HG02759 (cell line): ENCODE data around the gene PCMT1.
"Not testable (repeated sequence)": the region's sequence is repeated elsewhere in the genome, so short reads cannot be mapped to it uniquely, and the experiment has no call there.

ENCODE experiments used
- ATAC-seq: cut with Tn5 transposase; IDR thresholded peaks from one replicate; pipeline ENCODE4 v1.9.1; 2021; ENCODE audit warnings: mild to moderate bottlenecking, moderate library complexity; ENCODE audit not compliant: unreplicated experiment

PCMT1 gene

DNA sequence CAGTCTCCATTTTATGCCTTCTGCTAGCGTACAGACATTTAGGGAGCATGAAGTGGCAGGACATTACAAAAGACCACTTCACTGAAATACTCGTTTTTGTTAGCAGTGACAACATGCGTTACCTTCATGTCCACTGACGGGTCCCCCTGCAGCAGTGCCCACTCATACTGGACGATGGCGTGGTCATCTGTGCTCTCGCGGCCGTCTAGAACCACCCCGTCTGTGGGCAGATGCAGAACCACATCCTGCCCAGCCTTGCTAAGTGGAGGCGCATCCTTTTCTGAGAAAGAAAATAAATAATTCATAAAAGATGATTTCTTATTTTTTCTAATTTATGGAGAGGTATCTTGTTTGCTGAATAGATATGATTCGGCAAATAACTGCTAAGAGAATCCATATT, 103.3 kb downstream of the PCMT1 start:
- no peak for ATAC-seq

DNA sequence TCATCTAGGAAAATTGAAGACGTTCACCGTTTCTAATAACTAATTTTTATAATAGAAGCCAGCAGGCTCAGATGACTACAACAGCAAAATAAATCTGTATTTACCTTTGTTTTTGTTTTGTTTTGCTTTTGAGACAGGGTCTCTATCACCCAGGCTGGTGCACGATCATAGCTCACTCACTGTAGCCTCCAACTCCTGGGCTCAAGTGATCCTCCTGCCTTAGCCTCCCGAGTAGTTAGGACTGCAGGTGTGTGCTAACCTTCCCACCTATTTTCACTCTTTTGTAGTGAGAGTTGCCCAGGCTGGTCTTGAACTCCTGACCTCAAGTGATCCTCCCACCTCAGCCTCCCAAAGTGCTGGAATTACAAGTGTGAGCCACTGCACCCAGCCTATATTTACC, 104.5 kb downstream of the PCMT1 start:
- ATAC-seq: not testable (repeated sequence)

DNA sequence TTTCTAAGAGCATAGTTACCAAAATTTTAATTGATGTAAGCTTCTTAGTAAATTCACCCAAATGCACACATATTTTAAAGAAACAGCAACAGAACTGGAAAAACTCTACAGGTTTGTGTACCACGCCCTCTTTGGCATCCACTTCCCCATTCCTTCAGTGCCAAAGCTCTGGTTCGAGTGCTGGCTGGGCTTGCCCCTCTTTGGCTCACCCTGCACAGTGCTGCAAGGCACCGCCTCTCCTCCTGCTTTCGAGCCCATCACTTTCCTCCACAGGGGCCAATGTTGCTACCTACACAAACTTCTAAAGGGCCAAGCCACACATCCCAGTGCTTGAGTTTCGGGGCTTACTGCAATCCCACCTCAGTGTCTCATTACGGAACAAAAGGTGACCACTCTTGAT, 105.0 kb downstream of the PCMT1 start:
- no peak for ATAC-seq

DNA sequence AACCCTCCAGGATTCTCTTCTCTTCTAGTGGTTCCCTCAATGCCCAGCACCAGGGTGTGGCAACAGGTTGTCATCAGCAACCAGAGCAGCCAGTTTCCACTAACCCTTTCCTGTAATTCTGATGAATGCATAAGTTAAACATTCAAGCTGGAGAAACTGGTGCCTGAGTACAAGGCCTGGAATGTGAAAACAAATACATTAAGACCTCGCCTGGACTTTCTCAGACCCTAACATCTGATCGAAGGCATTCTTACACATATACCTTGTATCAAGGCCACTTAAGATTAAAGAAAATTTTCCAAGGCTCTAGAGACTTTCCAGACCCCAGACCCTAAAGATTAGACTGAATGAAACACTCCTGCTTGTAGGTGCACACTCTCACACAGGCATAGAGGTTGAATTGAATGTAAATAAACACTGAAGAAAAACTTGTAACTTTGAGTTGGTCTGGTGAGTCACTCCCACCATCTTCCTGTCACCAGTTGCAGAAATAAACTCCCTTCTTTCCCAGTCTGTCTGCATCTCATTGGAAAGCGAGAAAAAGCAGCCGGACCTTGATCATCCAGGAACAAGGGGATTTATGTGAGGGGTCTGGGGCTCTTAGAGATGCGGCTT, 105.6 kb downstream of the PCMT1 start:
- no peak for ATAC-seq

DNA sequence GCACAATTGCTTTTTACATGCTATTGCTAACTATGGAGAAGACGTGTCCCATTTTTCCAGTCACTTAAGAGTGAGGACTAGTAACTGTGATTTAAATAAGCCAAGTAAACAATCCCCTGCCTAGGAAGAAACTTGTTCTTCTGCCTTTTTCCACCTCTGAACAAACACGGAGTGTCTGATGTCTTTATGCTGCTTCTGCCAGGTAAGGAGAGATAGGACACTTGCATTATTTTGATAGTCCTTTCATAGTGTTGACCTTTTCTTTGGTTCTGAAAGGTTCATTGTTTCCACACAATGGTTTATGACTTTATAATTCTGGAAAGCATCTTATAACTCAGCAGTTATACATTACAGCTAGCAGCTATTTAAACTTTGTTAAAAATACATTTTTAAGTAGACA, 106.2 kb downstream of the PCMT1 start:
- no peak for ATAC-seq

DNA sequence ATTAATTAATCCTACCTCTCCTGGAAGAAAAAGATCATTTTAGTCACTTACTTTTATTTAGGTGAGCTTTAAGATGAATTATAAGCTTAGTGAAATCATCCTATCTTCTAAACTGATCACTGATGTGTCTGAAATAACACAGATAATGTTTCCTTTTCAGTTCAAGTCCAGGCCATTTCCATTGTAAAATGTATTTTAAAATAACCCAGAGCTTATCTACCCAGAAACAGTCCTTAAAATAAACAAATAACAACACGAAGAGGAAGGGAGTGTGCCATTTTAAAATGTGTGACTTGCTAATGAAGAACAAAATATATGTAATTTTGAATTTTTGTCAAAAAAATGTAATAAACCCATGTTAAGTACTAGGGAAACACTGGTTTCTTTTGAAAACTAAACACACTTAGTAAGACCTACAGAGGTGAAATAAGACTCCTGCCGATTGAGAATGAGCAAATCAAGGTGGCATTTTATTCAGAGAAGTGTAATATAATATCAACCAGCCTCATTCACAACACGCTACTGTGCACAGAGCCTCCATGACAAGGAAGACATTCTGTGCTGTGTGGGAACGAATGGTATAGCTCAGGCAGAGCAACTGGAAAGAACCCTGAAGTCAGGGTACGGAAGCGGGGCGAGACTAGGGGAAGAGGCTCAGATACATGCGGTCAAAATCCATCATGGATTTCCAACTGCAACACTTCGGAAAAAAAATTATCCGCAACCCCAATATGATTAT, 106.9 kb downstream of the PCMT1 start:
- no peak for ATAC-seq

DNA sequence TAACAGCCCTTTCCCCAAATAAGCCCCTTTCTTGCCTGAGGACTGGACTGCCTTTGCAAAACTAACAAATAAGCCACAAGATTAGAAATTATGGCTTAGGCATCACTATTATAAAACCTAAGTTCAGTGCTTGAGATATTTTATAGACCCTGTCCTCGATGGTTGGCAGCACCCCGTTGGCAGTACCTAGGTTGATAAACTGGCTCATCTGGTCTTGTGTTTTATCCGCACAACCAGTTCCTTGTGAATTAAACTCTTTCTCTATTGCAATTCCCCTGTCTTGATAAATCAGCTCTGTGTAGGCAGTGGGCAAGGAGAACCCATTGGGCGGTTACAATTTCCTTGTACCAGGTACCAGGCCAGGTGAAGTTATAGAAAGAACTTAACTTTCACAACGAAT, 108.0 kb downstream of the PCMT1 start:
- no peak for ATAC-seq

DNA sequence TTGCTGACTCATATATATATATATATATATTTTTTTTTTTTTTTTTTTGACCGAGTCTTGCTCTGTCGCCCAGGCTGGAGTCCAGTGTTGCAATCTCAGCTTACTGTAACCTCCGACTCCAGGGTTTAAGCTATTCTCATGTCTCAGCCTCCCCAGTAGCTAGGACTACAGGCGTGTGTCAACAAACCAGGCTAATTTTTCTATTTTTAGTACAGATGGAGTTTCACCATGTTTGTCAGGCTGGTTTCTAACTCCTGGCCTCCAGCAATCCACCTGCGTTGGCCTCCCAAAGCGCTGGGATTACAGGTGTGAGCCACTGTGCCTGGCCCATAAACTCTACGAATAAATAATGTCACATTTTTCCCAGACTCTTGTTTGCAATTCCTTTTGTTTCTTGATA, 109.8 kb downstream of the PCMT1 start:
- no peak for ATAC-seq

DNA sequence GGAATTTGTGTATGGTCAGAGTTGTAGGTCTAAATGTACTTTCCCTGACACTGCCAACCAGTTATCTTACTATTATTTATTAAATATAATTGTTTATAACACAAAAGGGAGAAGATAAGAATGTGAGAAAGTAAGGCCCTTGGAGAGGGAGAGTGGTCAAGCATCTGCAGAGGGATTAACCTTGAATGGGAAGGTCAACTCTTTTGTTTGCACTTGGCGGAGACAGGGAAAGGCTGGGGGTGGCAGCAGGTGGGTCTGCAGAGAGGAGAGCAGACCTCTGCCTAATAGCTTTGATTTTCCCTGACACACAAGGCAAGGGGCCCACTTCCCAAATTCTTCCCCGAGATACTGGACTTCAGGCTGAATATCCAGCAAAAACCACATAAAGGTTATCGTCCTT, 110.4 kb downstream of the PCMT1 start:
- no peak for ATAC-seq

DNA sequence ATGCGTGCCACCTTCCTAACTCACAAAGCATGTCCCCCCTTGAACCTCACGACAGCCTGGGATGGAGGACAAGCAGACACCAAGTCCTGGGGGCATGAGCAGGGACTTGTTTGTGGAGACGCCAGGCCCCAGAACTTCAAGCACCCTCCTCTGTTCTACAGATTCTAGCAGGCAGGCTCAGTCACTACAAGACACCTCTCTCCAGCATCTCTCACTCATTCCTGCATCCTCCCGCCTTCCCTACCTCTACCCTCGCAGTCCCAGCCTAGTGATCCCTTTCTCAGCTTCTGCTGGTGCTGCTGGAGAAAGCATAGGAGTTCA, 110.9 kb downstream of the PCMT1 start:
- no peak for ATAC-seq
